GM12874 (cell line): ENCODE data around the gene RAB2B.

Experiments
- CTCF ChIP-seq: IDR thresholded peaks from 2 replicates; pipeline ENCODE4 v1.5.1; 2011; ENCODE audit warnings: low read depth, mild to moderate bottlenecking, control low read depth, low read length, moderate library complexity; ENCODE audit not compliant: insufficient read depth

The RAB2B gene

GRCh38 chr14:21475767-21476522 lies 814 bp downstream of the RAB2B start:
- TF ChIP-seq CTCF, result no peak

- no peak for TF ChIP-seq CTCF
Observed at GRCh38 chr14:21467616-21468015, 9.1 kb downstream of the RAB2B start.

GRCh38 chr14:21455912-21456667 lies 20.7 kb downstream of the RAB2B start, which contains the start of gene CHD8:
TSS of gene CHD8 (minus strand) at chr14:21456123. CDS start at chr14:21431643, 24,480 bp downstream.
- peak; percentile 70 for TF ChIP-seq CTCF

GRCh38 chr14:21455592-21455911 lies 21.2 kb downstream of the RAB2B start:
- TF ChIP-seq CTCF, result no peak

- no peak for TF ChIP-seq CTCF
Observed at GRCh38 chr14:21454843-21455544, 21.8 kb downstream of the RAB2B start.

GRCh38 chr14:21449899-21450216 lies 26.9 kb downstream of the RAB2B start:
- TF ChIP-seq CTCF, result no peak

- no peak for TF ChIP-seq CTCF
Observed at GRCh38 chr14:21440859-21441258, 35.9 kb downstream of the RAB2B start.
